T follicular helper cell (primary cell): Measurements from ENCODE around the gene MEF2D.
A peak's percentile ranks its signal among the peaks of the same experiment; 100 is the strongest.

Experiments used
- DNase-seq: peaks from one replicate; pipeline ENCODE4 v3.0.0-alpha.2; 2020; ENCODE audit warnings: low read depth

MEF2D gene

DNA sequence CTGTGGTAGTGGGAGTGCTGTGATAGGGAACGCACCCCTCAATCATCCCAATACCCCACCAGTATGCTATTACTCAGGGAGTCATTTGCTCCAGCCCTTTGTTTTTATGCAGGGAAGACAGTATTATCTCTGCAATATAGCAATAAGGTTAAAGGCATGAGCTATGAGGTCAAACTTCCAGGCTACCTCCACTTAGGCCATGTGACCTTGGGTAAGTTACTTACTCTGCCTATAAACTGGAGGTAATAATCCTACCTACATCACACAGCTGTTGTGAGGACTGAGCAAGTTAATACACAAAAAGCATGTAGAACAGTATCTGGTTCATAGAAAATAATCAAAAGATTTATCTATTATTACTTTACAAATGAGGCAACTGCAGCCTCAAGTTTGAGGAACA, 30.1 kb downstream of the MEF2D start:
- no peak for DNase-seq

DNA sequence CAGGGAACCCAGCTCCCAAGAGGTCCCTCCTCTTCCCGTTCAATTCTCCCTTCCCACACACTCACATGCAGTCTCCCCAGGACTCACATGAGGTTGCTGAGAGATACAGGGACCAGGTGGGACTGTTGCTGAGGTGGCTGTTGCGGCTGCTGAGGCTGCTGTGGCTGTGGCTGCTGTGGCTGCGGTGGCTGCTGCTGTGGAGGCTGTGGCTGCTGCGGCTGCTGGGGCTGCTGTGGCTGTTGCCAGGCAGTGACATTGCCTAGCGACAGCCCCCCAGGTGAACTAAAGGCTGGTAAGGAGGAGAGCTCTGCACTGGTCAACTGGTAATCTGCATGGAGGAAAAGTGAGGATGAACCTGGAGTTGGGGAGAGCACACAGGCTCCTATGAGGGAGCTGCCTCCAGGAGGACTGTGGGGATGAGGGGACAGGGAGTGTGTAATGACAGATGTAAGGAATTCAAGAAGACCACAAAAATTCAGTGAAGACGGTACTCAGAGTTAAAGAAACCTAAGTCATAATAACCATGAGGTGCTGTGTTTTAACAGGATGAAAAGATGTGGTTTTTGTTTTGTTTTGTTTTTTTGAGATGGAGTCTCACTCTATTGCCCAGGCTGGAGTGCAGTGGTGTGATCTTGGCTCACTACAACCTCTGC, 31.8 kb downstream of the MEF2D start:
- no peak for DNase-seq

DNA sequence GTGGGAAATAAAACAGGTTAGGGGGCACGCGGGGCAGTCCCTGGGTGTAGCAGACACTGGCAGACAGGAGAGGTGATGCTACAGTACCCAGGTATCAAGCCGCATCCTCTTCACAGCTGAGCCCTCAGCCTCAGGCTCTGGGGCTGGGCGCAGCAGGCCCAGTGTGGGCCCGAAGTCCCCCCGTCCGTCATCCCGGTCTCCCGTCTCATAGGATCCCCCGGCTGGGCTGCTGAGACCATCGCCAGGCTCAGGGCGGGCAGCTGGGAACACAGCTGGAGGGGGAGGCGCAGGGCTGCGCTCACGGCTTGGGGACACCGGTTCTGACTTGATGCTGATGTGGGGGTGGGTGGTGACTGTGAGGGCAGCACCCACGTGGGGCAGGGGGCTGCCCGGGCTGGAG, 32.7 kb downstream of the MEF2D start:
- DNase-seq = no peak

DNA sequence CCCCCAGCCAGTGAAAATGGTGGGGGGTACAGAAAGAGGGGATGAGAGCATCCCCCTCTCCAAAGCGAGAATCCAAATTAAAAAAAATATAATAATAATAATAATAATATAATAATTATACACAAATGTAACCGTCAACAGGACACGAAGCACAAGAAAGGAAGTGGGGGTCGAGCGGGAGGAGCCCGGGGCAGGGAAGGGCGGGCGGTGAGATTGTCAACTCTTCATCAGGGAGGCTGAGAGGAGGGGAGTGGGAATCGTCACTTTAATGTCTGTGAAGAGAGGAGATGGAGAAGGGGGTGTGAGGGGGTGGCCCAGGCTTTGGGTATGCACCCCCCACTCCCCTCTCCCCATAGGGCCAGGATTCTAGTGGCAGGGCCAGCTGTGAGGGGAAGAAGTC, 33.2 kb downstream of the MEF2D start:
- no peak for DNase-seq

DNA sequence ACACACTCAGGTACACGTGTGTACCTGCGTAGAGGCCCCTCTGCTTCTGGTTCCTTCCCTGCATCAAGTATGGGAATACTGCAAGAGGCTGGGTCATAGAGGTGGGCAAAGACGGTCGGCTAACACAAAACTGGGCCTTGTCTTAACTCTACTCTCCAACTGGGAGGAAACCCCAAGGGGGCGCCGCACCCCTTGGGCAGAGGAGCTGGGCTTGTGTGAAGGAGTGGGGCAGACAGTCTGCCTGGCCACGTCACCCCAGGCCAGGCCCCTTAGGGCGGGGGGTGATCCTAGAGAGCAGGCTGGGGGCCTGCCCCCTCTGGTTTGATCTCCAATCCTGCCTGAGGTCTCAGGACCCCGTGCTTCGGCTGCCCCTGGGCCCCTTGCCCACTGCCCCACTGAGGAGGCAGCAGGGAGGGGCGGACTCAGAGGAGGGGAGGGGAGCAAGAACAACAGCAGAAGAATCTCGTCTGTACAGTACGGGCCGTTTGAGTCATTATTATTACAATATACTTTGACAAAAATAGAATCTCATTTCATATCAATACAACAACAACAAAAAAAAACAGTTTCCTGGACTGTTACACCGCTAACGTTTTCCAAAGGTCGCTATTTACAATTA, 34.7 kb downstream of the MEF2D start:
- DNase-seq = no peak

DNA sequence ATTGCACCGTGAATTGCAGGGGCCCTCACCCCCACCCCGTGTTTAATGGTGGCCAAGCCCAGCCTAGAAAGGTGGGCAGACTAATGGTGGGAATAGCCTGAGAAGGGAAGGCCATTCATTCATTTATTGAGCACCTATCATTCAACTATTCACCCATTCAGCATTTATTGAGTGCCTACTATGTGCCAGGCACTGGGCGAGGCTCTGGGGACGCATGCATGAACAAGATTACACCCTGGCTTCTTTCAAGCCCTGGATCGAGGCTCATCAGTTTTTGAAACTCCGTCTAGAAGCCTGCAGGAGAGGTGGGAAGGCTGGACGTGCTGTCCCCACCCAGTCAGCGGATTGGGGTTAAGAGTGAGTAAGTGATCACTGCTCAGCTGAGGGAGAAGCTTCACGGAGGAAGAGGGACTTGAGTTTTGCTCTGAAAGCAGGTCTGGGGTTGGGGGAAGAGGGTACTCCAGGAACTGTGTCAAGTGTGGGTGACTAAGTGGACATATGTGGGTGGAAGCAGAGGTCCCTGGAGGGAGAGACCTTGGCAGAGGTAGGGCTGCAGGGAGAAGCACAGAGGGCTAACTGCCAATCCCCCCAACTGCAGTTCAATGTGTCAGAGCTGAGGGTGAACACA, 35.6 kb downstream of the MEF2D start:
- DNase-seq = no peak

DNA sequence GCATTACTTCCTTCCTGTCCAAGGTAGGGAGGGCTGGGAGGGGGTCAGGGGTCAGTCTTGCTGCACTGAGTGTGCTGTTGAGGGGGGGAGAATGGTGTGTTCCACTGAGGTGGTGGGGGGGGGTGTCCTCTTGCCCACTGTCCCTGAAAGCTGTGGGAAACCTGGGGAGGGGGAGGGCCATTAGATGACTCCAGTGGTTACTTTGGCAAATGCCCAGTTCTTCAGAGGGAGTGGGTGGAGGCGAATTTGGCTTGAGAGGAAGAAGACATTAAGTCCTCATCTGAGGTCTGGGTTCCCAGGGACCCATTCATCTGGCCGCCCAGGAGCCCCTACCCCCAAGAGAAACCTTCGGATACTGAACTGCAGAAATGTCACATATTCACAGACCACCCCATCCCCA, 36.2 kb downstream of the MEF2D start:
- no peak for DNase-seq

DNA sequence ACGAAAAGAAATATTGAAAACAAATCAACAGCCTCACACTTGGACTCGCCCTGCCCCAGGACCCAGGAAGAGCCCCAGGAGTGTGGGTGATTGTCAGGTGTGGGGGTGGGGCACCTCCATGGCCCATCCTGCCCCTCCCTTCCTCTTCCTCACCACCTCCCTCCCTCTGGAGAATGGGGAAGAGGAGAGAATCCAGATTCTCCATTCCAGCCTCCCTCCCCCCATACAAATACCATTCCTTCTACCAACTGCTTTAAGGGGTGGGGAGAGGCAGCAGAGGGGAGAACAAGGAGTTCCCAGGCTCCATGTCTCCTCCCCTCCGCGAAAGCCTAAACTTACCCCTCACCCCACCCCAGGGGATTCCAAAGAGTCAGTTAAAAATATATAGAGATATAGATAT, 36.7 kb downstream of the MEF2D start:
- no peak for DNase-seq

DNA sequence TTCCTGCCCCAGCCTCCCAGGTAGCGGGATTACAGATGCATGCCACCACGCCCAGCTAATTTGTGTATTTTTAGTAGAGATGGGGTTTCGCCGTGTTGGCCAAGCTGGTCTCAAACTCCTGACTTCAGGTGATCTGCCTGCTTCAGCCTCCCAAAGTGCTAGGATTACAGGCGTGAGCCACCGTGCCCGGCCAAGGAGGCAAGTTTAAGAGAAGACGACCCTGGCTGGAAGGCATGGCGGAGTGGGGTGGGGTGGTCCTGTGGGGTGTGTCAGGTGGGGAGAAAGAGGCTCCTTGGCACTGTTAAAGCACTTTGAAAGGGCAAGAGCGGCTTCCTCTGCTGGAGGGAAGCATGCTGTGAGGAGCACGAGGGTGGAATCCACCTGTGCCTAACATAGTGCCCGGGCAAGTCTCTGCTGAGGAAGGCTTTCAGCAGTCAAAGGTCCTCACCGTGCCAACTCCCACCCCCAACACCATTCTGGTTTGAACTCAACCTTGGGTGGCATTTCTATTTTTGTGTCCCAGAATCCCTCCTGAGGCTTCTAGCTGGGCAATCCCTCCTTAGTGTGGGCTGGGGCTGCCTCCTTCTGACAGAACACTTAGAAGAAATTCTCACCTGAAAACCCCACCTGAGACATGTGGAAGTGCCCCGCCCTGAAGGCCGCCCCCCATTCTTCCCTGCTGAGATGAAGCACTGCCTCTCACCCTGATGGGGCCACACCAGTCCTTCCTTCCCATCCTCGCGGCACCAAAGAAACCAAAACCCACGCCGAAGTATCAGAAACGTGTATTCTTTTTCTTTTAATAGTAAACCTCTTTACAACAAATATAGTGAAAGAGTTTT, 37.4 kb downstream of the MEF2D start:
- no peak for DNase-seq

DNA sequence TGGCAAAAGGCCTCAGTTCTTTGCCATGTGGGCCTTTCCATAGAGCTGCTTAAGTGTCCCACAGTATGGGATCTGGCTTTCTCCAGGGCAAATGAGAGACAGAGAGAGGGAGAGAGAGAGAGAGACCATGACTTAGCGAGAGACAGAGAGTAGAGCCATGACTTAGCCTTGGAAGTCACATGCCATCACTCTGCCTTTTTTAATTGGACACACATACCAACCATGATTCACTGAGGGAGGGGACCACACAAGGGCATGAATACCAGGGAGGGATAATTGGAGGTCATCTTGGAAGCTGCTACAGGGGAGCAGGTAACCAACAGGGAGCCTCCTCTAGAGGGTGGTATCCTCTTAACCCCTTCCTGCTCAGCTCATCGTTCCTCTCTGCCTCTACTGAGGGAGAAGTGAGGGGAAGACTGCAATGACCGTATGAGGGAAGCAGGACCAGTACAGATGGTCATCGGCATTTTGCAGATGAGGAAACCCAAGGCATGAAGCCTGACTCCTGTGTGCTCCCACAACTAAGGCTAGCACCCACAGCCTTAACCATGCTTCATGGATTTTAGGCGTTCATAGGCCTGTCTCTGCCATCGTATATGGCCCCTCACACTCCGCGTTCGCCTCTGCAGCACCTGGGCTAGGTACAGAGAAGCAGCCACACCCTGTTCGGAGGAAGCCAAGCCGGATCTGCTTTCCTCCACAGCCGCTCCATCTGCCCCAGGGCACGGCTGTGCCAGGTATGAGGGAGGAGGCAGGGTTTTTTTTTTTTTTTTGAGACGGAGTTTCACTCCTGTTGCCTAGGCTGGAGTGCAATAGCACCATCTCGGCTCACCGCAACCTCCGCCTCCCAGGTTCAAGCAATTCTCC, 38.6 kb downstream of the MEF2D start:
- DNase-seq = no peak

DNA sequence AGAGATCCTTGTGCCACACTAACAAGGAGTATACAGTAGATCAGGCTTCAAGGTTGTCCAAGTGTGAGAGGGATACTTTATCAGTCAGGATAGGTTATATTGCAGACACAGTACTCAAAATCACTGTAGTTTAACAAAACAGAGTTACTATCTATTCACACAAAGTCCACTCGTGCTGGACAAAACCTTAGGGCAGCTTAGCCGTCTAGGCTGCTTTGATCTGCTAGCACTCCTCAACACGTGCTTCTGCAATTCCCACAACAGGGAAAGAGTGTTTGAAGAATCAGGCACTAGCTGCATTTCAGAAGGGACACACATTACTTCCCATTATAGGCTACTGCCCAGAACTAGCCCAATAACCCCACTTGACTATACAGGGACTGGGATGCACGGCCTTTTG, 39.5 kb downstream of the MEF2D start:
- no peak for DNase-seq

DNA sequence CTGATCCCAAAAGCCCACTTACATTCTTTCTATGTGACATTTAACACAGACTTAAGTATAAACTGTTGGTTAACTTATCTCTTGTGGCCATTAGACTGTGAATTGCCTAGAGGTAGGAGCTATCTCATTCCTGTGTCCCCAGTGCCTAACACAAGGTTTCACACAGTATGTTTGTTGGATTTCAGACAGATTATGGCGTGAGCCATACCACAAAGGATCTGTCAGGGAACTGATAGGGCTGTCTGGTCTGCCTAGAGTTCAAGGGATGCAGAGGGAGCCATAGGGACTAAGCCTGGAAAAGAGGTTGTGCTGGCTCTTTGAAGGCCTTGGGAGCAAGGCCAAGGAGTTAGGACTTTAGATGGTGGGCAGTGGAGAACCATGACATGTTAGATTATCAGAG, 40.0 kb downstream of the MEF2D start:
- DNase-seq = no peak

DNA sequence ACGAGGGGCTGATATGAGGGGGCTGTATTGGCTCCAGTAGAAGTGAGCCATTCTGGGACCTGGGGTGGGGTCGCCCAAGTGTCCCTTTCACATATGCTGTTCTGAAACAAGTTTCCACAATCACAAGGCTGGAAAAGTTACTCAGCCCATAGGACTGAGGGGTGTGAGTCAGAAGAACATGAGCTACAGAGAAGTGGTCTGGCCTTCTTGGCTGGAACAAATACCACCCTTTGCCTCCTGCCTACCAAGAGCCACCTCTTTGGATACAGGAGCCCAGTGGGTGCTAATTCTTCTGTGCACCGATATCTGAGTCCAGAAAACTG, 42.4 kb downstream of the MEF2D start:
- no peak for DNase-seq

DNA sequence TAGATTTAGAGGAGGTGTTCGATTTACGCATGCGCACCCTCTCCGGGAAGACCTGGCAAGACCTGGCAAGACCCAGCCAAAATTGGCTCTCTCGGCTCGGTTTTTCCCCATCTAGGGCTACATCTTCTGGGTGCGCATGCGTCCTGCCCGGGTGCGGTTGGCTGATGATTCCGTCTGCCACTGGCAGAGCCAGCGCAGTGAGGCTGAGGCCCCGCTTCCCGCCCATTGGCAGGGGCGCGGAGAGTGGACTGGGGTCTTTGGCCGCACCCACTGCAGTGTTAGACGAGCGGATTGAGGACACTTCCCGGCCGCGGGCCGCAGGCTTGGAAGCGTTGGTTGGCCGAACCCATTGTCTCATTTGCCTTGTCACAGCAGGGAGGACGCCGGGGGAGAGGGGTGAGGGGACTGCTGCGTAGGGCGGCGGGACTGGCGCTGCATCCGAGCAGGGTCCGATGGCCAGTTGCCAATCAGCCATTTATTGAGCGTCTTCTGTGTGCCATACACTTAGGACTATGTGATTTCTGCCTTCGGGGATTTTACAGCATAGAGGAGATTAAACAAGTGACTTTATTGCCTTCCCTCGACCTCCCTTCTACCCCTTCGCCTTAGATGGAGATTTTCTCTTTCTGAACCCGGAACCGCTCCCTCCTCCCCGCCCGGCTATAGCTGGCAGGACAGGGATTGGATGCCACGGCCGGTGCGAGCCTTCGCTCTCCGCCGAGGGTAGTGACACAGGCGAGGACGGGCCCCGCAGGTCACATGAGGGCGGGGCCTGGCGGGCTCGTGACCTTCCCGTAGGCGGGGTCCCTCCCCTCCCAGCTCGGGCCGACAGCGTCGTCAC, 43.7 kb downstream of the MEF2D start:
- DNase-seq = peak; percentile 97

DNA sequence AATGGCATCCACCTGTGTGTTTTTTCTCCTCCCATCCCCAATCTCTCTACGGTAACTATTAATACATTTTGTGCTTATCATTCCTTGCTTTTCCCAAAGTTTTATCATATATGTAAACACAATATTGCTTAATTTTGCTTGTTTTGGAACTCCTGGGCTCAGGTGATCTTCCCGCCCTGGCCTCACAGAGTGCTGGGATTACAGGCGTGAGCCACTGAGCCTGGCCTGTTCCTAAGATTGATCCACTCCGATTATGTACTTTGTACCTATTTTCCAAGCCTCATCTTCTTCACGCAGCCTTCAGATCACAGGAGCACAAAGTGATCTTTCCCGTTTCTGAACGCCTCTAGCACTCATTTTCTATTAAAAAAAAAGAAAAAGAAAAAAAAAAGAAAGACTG, 45.2 kb downstream of the MEF2D start:
- no peak for DNase-seq

DNA sequence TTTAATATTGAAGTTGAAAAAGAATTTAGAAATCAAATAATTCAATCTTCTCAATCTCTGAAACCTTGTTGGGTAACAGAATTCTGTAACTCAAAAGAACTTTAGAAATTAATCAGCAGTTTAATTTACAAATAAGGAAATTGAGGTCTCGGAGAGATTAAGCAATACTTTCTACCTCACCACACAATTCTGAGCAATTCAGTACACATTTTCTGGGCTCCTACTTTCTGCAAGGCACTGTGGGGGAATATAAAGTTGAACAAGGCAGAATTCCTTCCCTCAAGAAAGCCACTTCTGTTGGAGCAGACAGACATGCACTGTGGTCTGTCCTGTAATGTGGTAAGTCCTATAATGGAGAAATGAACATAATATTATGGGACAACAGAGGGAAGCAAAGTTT, 47.7 kb downstream of the MEF2D start:
- no peak for DNase-seq

DNA sequence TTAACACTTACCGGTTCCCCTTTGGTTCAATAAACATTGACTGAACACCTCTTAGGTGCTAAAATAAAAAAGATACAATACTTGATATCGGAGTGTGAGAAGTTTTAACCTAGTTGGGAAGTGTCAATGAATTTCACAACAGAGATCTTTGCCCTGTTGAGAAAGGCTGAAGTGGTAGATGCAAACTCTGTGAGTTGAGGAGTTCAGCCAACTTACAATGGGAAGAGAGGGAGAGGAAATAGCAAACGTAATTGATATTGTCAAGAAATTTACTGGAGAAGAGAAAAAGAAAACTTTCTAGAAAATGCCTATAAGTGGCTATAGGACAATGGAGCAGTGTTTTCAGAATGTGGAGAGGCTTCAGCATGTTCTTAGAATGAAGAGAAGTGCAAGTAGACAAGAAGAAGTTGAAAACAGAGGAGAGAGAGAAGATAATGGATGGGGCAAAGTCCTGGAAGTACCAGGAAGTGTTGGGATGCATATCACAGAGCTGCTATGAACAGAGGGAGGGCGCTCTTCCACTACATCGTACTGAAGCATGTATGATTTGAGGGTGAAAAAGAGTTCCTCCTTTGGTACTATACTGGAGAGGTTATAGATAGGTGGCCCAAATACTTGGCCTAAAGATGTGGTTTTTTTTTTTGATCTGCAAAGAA, 48.9 kb downstream of the MEF2D start:
- no peak for DNase-seq

DNA sequence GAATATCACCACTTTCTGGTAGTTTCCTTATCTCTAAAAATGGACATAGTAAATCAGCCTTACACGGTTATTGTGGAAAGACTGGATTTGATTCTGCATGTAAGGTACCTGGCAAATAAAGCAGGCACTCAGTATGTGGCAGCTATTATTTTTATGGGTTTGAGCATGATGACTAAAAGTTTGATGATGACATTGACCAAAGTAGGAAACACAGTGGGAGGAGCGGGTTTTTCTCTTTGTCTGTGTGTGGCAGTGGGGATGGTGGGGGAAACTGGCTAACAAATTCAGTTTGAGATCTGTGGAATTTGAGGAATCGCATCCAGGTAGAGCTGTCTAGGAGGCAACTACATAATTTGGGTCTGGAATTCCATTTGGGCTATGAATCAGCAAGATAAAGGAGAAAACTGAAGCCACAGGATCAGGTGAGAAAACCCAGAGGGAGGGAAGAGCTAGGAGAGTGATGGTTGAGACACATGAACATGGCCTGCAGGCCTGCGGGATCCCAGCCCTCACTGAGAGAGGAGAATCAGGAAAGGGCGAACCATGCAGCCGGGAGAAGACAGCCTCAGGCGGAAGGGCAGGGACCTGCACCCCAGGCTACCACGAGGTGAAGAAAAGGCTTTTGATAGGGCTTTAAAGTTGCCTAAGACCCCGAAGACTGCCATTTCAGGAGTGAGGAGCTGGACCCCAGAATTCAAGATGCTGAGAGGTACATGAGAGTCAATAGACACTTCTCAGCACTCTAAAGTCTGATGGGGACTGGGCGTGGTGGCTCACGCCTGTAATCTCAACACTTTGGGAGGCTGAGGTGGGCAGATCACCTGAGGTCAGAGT, 52.2 kb downstream of the MEF2D start:
- DNase-seq = no peak

DNA sequence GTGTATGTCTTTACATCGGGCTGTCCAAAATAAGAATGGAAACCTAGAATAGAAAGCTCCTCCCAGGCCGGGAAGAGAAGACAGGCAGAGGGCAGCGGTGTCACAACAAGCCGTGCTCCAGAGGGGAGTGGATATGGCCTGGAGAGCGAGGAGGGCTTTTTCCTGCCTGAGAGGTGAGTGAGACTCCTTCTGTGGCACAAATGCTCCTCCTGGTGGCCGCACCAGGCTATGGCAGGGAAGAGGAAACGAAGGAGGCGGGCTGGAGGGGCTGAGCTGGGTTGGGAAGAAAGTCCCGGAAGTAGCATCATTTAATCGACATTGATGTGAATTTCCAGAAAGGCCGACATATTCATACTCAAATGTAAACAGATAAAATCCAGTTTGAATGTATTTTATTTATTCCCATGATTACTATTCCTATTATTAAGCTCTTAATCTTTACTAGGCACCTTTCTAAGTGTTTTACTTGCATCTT, 54.7 kb downstream of the MEF2D start:
- peak; percentile 68 for DNase-seq
